Astrocyte of the cerebellum (primary cell): ENCODE measurements around the gene ARHGEF35.
"Not testable (repeated sequence)": the region's sequence is repeated elsewhere in the genome, so short reads cannot be mapped to it uniquely, and the experiment has no call there.

Experiments used
- DNase-seq: peaks from one replicate; pipeline ENCODE4 v3.0.0-alpha.2; 2011; ENCODE audit warnings: low read depth
- H3K4me3 ChIP-seq: 2 replicates; pipeline ENCODE4 v1.5.1; 2011; ENCODE audit warnings: mild to moderate bottlenecking, low read depth, low read length, moderate library complexity
- in situ Hi-C: cut with HindIII; loops from 2 replicates; pipeline ENCODE4 v1.10.0; 2017; ENCODE audit warnings: low sequenced_read_pairs
- TF ChIP-seq, protein P1 (sequence below): IDR thresholded peaks from 2 replicates; pipeline ENCODE4 v1.5.1; 2012; ENCODE audit warnings: low read length, low read depth, moderate library complexity, mild to moderate bottlenecking; ENCODE audit errors: missing control alignments

The ARHGEF35 gene

GRCh38 chr7:144193782-144194181, 1.9 kb downstream of the ARHGEF35 start:
- H3K4me3 ChIP-seq, DNase-seq, in situ Hi-C loops: not testable (repeated sequence)

DNA sequence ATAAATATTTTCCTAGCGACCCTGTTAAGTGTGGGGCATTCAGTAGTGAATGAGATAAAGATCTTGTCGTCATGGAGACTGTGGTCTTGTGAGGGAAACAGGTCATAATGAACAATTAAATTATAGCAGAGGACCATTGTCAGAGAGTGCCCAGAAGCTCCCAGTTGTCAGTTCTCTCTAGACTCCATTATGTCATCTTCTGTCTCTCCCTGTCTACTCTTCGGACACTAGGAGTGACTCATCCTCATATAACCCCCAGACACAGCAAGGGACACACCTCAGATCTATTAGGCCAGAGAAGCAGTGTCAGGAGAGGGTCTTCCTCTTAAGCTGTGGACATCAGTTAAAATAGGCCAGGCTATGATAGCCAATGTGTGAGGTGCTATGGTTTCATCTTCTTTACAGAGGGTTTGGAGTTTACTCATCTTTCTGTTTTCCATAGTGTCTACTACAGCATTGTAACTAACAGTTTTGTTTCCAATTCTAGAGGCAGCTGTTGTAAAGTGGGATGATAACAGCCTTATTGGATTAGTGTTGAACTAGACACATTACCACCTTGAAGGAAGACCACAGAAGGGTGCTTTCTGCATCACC, 7.0 kb downstream of the ARHGEF35 start:
- H3K4me3 ChIP-seq, in situ Hi-C loops, DNase-seq: not testable (repeated sequence)

GRCh38 chr7:144187848-144188247, 7.8 kb downstream of the ARHGEF35 start:
- DNase-seq, in situ Hi-C loops, H3K4me3 ChIP-seq: not testable (repeated sequence)

- H3K4me3 ChIP-seq, DNase-seq, in situ Hi-C loops: not testable (repeated sequence)
These were observed 12.5 kb downstream of the ARHGEF35 start, which contains the start of gene CTAGE4 for GRCh38 chr7:144183166-144183565. TSS of gene CTAGE4 (plus strand) at chr7:144183466. CDS start at chr7:144183504, 38 bp downstream.

- in situ Hi-C loops, H3K4me3 ChIP-seq, DNase-seq: not testable (repeated sequence)
These were observed 16.5 kb downstream of the ARHGEF35 start for GRCh38 chr7:144179165-144179479.

DNA sequence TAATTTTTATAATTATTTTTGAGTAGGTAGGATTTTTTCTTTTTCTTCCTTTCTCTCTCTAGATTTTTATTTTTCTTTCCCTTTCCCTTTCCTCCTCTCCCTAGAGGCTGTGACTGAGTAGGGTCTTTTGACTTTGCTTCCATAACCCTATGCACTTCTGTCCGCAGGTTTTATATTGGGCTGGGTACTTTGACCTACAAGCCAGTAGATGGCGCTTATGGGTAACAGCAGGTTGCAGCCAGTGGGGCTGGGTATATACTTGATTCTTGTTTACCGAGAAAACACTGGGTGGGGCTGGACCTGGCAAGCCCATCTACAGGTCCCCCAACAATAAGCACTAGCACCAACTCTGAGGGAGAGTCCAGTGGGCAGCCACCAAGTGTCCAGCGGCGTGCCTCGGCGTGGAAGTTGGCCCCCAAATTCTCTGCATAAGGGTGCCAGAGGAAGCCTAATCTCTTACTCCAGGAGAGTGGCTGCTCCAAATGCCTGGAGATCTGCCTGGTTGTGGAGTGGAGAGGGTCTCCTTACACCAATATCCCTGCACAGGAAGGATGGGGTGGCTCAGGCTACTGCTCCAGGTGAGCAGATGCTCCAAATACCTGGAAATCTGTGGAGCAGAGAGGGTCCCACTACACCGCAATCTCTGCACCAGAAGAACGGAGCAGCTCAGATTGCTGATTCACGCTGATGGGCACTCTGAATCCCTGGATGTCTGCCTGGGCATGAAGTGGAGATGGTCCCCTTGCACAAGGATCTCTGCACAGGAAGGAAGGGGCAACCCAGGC, 17.1 kb downstream of the ARHGEF35 start:
- TF ChIP-seq, protein P1, sequence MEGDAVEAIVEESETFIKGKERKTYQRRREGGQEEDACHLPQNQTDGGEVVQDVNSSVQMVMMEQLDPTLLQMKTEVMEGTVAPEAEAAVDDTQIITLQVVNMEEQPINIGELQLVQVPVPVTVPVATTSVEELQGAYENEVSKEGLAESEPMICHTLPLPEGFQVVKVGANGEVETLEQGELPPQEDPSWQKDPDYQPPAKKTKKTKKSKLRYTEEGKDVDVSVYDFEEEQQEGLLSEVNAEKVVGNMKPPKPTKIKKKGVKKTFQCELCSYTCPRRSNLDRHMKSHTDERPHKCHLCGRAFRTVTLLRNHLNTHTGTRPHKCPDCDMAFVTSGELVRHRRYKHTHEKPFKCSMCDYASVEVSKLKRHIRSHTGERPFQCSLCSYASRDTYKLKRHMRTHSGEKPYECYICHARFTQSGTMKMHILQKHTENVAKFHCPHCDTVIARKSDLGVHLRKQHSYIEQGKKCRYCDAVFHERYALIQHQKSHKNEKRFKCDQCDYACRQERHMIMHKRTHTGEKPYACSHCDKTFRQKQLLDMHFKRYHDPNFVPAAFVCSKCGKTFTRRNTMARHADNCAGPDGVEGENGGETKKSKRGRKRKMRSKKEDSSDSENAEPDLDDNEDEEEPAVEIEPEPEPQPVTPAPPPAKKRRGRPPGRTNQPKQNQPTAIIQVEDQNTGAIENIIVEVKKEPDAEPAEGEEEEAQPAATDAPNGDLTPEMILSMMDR = peak; percentile 31
- H3K4me3 ChIP-seq, DNase-seq, in situ Hi-C loops: not testable (repeated sequence)

DNA sequence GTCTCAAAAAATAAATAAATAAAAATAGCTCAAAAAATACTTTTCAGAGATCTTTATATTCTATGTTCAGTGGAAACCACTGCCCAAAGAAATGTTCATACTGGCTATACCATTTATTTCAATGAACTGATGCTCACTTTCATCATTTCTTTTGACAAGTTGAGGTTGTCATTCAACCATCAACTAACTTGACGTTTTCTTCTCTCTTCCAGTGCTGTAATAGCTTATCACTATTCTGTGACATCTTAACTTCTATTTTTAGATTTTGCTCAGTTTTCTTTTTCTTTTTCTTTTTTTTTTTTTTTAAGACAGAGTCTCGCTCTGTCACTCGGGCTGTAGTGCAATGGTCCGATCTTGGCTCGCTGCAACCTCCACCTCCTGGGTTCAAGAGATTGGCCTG, 21.0 kb downstream of the ARHGEF35 start:
- TF ChIP-seq, protein P1 = no peak
- H3K4me3 ChIP-seq = no peak overlapping the region
- in situ Hi-C loops = no loop called here
- no peak for DNase-seq

DNA sequence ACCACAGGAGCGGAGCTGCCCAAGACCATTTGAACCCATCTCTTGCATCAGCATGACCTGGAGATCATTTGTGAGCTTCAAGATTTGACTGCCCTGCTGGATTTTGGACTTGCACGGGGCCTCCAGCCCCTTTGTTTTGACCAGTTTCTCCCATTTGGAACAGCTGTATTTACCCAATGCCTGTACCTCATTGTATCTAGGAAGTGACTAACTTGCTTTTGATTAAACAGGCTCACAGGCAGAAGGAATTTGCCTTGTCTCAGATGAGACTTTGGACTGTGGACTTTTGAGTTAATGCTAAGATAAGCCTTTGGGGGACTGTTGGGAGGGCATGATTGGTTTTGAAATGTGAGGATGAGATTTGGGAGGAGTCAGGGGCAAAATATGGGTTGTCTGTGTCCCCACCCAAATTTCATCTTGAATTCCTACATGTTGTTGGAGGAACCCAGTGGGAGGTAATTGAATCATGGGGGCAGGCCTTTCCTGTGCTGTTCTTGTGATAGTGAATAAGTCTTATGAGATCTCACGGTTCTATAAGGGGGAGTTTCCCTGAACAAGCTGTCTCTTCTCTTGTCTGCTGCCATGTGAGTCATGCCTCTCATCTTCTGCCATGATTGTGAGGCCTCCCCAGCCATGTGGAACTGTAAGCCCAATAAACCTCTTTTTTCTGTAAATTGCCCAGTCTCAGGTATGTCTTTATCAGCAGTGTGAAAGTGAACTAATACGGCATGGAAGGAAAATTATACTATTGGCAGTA, 23.9 kb downstream of the ARHGEF35 start:
- H3K4me3 ChIP-seq, DNase-seq, in situ Hi-C loops: not testable (repeated sequence)

GRCh38 chr7:144164784-144165183, 30.8 kb downstream of the ARHGEF35 start:
- DNase-seq = no peak
- no peak overlapping the region for H3K4me3 ChIP-seq
- in situ Hi-C loops = no loop called here
- TF ChIP-seq, protein P1 = no peak
